H1 (cell line): ENCODE results near the gene PHGDH. TPM values are rescaled to one million over a fixed set of nuclear protein-coding genes. Genes with fewer than 3 reads are reported as not detected.

Source experiments
- CTCF ChIA-PET: fragments of 300-600 bp; sonication (Branson Sonifier 250); formaldehyde crosslinking; loops from one replicate; lab custom pipeline; 2021; ENCODE audit not compliant: partially characterized antibody; lab: Charles Lee
- POLR2A ChIA-PET: fragments of 300-600 bp; sonication (Branson Sonifier 250); formaldehyde crosslinking; loops from one replicate; lab custom pipeline; 2021; ENCODE audit warnings: inconsistent platforms; ENCODE audit not compliant: partially characterized antibody; lab: Charles Lee
- DNase-seq, 2 experiments: peaks; one replicate each; pipeline versions ENCODE4 v3.0.0 to v3.0.0-alpha.2; 2010 to 2022; ENCODE audit warnings: low spot score in 2 of 2, low read depth in 1 of 2, mixed read lengths in 1 of 2
- FAIRE-seq: peaks from 2 replicates; lab custom pipeline; 2011; peaks lifted over from hg19 to GRCh38; lab: Jason Lieb, UNC
- H2AFZ ChIP-seq: 2 replicates; pipeline ENCODE4 v1.8.1; 2012; ENCODE audit warnings: low read length, inconsistent platforms
- H2AK5ac ChIP-seq: 2 replicates; pipeline ENCODE4 v1.6.1; 2013; ENCODE audit warnings: low read depth, low read length
- H2BK120ac ChIP-seq: replicated peaks from 2 replicates; pipeline ENCODE3; 2013; ENCODE audit warnings: low read depth, low read length, inconsistent platforms
- H2BK12ac ChIP-seq: 2 replicates; pipeline ENCODE4 v1.6.1; 2013; ENCODE audit warnings: low read depth, low read length
- H2BK15ac ChIP-seq: 2 replicates; pipeline ENCODE4 v1.6.1; 2013; ENCODE audit warnings: low read length
- H2BK20ac ChIP-seq: 2 replicates; pipeline ENCODE4 v1.6.1; 2013; ENCODE audit warnings: low read length
- H2BK5ac ChIP-seq: 2 replicates; pipeline ENCODE4 v1.6.1; 2013; ENCODE audit warnings: low read depth, low read length
- H3K14ac ChIP-seq: 2 replicates; pipeline ENCODE4 v1.6.1; 2013; ENCODE audit warnings: inconsistent platforms; ENCODE audit not compliant: insufficient read length
- H3K18ac ChIP-seq: 2 replicates; pipeline ENCODE4 v1.6.1; 2013; ENCODE audit warnings: low read length; ENCODE audit errors: extremely low read depth
- H3K23ac ChIP-seq: 2 replicates; pipeline ENCODE4 v1.6.1; 2013; ENCODE audit warnings: inconsistent platforms; ENCODE audit not compliant: insufficient read length
- H3K23me2 ChIP-seq: 2 replicates; pipeline ENCODE4 v1.6.1; 2013; ENCODE audit warnings: low read depth, low read length
- H3K27ac ChIP-seq: 2 replicates; pipeline ENCODE4 v1.6.1; 2011; ENCODE audit warnings: low read depth, low read length, inconsistent platforms
- H3K27me3 ChIP-seq, 4 experiments: replicated peaks in 1 of 4; 1 replicate in 1 of 4; 2 replicates in 3 of 4; pipeline versions ENCODE4 v1.6.1 to v1.8.1; 2011 to 2013; ENCODE audit warnings: low read length in 3 of 4, mild to moderate bottlenecking in 3 of 4, inconsistent platforms in 2 of 4, mixed read lengths in 2 of 4, moderate library complexity in 1 of 4; ENCODE audit not compliant: control insufficient read depth in 3 of 4, insufficient read depth in 3 of 4; ENCODE audit errors: extremely low read depth in 1 of 4
- H3K36me3 ChIP-seq, 4 experiments: 2 replicates each; pipeline versions ENCODE4 v1.6.1 to v1.8.1; 2011 to 2013; ENCODE audit warnings: mild to moderate bottlenecking in 4 of 4, low read length in 3 of 4, moderate library complexity in 2 of 4, control low read depth in 1 of 4, inconsistent platforms in 1 of 4; ENCODE audit not compliant: insufficient read depth in 4 of 4, control insufficient read depth in 2 of 4
- H3K4ac ChIP-seq: replicated peaks from 2 replicates; pipeline ENCODE3; 2013; ENCODE audit warnings: low read length, low read depth, mixed read lengths, inconsistent platforms; ENCODE audit not compliant: insufficient read length
- H3K4me1 ChIP-seq, 4 experiments: replicated peaks in 1 of 4; 1 replicate in 1 of 4; 2 replicates in 3 of 4; pipeline versions ENCODE4 v1.6.1 to v1.8.1; 2011 to 2013; ENCODE audit warnings: low read length in 3 of 4, inconsistent platforms in 2 of 4, mixed read lengths in 1 of 4; ENCODE audit not compliant: insufficient read depth in 4 of 4, control insufficient read depth in 3 of 4
- H3K4me2 ChIP-seq, 2 experiments: 2 replicates each; pipeline versions ENCODE4 v1.6.1 to v1.8.1; 2011 to 2013; ENCODE audit warnings: low read depth in 2 of 2, low read length in 2 of 2, control low read depth in 1 of 2, inconsistent platforms in 1 of 2, mild to moderate bottlenecking in 1 of 2; ENCODE audit not compliant: insufficient read depth in 1 of 2
- H3K4me3 ChIP-seq, 4 experiments: fragments of 200-600, 300-600 bp in 1 of 4; sonication (generic), shearing (Covaris generic), sonication (Bioruptor Twin) in 1 of 4; 2 replicates each; pipeline versions ENCODE4 v1.5.1 to v1.8.1; 2011 to 2016; ENCODE audit warnings: low read length in 4 of 4, low read depth in 3 of 4, control low read depth in 2 of 4, inconsistent platforms in 2 of 4, mild to moderate bottlenecking in 2 of 4, mixed read lengths in 1 of 4, moderate library complexity in 1 of 4; ENCODE audit not compliant: insufficient read depth in 2 of 4; ENCODE audit errors: extremely low read depth in 1 of 4
- H3K56ac ChIP-seq: replicated peaks from 2 replicates; pipeline ENCODE3; 2013; ENCODE audit warnings: low read depth, mild to moderate bottlenecking, mixed read lengths, low read length, inconsistent platforms; ENCODE audit not compliant: insufficient read length
- H3K79me1 ChIP-seq: 2 replicates; pipeline ENCODE4 v1.6.1; 2013; ENCODE audit warnings: low read depth, low read length, control low read depth
- H3K79me2 ChIP-seq, 2 experiments: 2 replicates each; pipeline versions ENCODE4 v1.6.1 to v1.8.1; 2012 to 2013; ENCODE audit warnings: low read length in 2 of 2, mild to moderate bottlenecking in 2 of 2, inconsistent platforms in 1 of 2; ENCODE audit not compliant: insufficient read depth in 2 of 2, control insufficient read depth in 1 of 2
- H3K9ac ChIP-seq, 4 experiments: replicated peaks in 1 of 4; 1 replicate in 1 of 4; 2 replicates in 3 of 4; pipeline versions ENCODE4 v1.6.1 to v1.8.1; 2011 to 2013; ENCODE audit warnings: low read depth in 3 of 4, low read length in 3 of 4, control low read depth in 2 of 4, mild to moderate bottlenecking in 2 of 4, moderate library complexity in 2 of 4, inconsistent platforms in 1 of 4; ENCODE audit errors: extremely low read depth in 1 of 4
- H3K9me3 ChIP-seq, 2 experiments: 2 replicates each; pipeline versions ENCODE4 v1.6.1 to v1.8.1; 2012 to 2013; ENCODE audit warnings: mild to moderate bottlenecking in 2 of 2, moderate library complexity in 2 of 2, control low read depth in 1 of 2, inconsistent platforms in 1 of 2, low read depth in 1 of 2, low read length in 1 of 2, mixed read lengths in 1 of 2; ENCODE audit not compliant: insufficient read depth in 2 of 2
- H4K20me1 ChIP-seq, 2 experiments: replicated peaks in 1 of 2; 2 replicates each; pipeline versions ENCODE3 to v1.8.1; 2011 to 2013; ENCODE audit warnings: inconsistent platforms in 2 of 2, low read length in 2 of 2, mild to moderate bottlenecking in 1 of 2; ENCODE audit not compliant: insufficient read depth in 2 of 2, control insufficient read depth in 1 of 2
- H4K5ac ChIP-seq: 2 replicates; pipeline ENCODE4 v1.6.1; 2013; ENCODE audit warnings: low read length, low read depth, mixed read lengths, inconsistent platforms; ENCODE audit not compliant: insufficient read length
- H4K8ac ChIP-seq: 2 replicates; pipeline ENCODE4 v1.8.0; 2013; ENCODE audit warnings: mild to moderate bottlenecking, moderate library complexity, low read length, inconsistent platforms; ENCODE audit not compliant: insufficient read depth; ENCODE audit errors: extremely low read depth
- H4K91ac ChIP-seq: replicated peaks from 2 replicates; pipeline ENCODE3; 2013; ENCODE audit warnings: low read length, mixed read lengths, inconsistent platforms; ENCODE audit not compliant: insufficient read length
- WGBS, 2 experiments: shearing (Covaris generic) in 1 of 2; methylation state at CpG; one replicate each; pipeline versions ENCODE4 v1.1.6 to v1.1.7; 2013 to 2015; ENCODE audit warnings: low lambda C conversion rate in 2 of 2, mixed read lengths in 2 of 2, inconsistent platforms in 1 of 2, low coverage in 1 of 2, missing lambda C conversion rate in 1 of 2; ENCODE audit not compliant: insufficient replicate concordance in 2 of 2, insufficient coverage in 1 of 2, insufficient read length in 1 of 2; ENCODE audit errors: extremely low coverage in 1 of 2, missing lambda C conversion rate in 1 of 2; 5-methylcytosine and 5-hydroxymethylcytosine counted together
- polyA plus RNA-seq, 7 experiments: library from polyadenylated mRNA; depleted of rRNA in 3 of 7; stranded (reverse) in 5 of 7; unstranded in 2 of 7; fragments of >200 nt in 5 of 7; fragments of 200-250 nt in 2 of 7; gene quantifications; 1 replicate in 5 of 7; 2 replicates in 1 of 7; 4 replicates in 1 of 7; pipeline versions ENCODE4 v1.2.1 to v1.2.3, GENCODE V29; 2011 to 2013; ENCODE audit warnings: missing spikeins in 2 of 7, mixed read lengths in 2 of 7
- total RNA-seq: library from RNA; stranded (reverse); fragmentation: NEBNext Ultra II Directional; extraction: Animal tissue kit (Norgen Biotek cat#: 25700); gene quantifications from 2 replicates; pipeline ENCODE4 v1.2.1, GENCODE V29; 2021

PHGDH gene
- total and polyA plus RNA-seq, 2 of the 8 experiments (the other 6 are each of a cell fraction or from before 2014, with no cell fraction given), result 358 to 687 TPM

- H3K36me3 ChIP-seq, result no peaks in the 10 kb centered on the region
- H3K56ac ChIP-seq, result no peak overlapping the region
- H2BK120ac ChIP-seq, result no peak overlapping the region
- H3K4ac ChIP-seq, result no peak overlapping the region
- H3K9me3 ChIP-seq, result no peaks in the 10 kb centered on the region
- H3K4me3 ChIP-seq, result no peak overlapping the region
- ChIA-PET POLR2A (interaction anchor here (0.7 kb wide), 1 partner anchor 50 kb away, joined by 3 read pairs; no protein-coding TSS in a partner anchor), CTCF (interaction anchor here (1.5 to 11.9 kb wide), 2 partner anchors 17 to 79 kb away, joined by 4 to 76 read pairs; partner anchors contain the start of gene REG4)
- no peak overlapping the region for H3K23ac ChIP-seq
- no peak overlapping the region for H4K8ac ChIP-seq
- no peak overlapping the region for H3K18ac ChIP-seq
- no peak overlapping the region for H2BK5ac ChIP-seq
- H3K4me1 ChIP-seq, result peaks cover 0 to 3% (median 0%) of the 10 kb centered on the region in 4 experiments; a peak in 1 of 7 replicates
- DNase-seq (peak in 1 of 2 experiments; percentile 17), FAIRE-seq (no peak)
- no peaks in the 10 kb centered on the region for H3K27me3 ChIP-seq
- H4K91ac ChIP-seq, result no peak overlapping the region
- H3K4me2 ChIP-seq, result no peak overlapping the region
- no peaks in the 10 kb centered on the region for H4K20me1 ChIP-seq
- no peak overlapping the region for H2AK5ac ChIP-seq
- H2AFZ ChIP-seq, result no peak overlapping the region
- no peaks in the 10 kb centered on the region; the same call in 1 of the 2 replicates for H3K23me2 ChIP-seq
- no peak overlapping the region for H3K27ac ChIP-seq
- H2BK12ac ChIP-seq, result no peak overlapping the region
- H3K14ac ChIP-seq, result no peak overlapping the region
- whole genome bisulfite sequencing, 2 experiments, result 88% methylated on average over 4 of the region's 4 CpGs; no CpG with 5 or more reads in 1 of the 2 experiments
- H3K9ac ChIP-seq, result no peak overlapping the region
- H2BK15ac ChIP-seq, result no peak overlapping the region
- no peaks in the 10 kb centered on the region for H3K79me2 ChIP-seq
- no peak overlapping the region for H2BK20ac ChIP-seq
- no peak overlapping the region for H4K5ac ChIP-seq
- H3K79me1 ChIP-seq, result no peaks in the 10 kb centered on the region
Observed at GRCh38 chr1:119791377-119791776, 79.6 kb downstream of the PHGDH start.
